GM21786 (cell line): ENCODE data around the gene NECTIN1.

ENCODE experiments used
- ATAC-seq: cut with Tn5 transposase; IDR thresholded peaks from one replicate; pipeline ENCODE4 v1.9.1; 2021; ENCODE audit not compliant: unreplicated experiment

The NECTIN1 gene

DNA sequence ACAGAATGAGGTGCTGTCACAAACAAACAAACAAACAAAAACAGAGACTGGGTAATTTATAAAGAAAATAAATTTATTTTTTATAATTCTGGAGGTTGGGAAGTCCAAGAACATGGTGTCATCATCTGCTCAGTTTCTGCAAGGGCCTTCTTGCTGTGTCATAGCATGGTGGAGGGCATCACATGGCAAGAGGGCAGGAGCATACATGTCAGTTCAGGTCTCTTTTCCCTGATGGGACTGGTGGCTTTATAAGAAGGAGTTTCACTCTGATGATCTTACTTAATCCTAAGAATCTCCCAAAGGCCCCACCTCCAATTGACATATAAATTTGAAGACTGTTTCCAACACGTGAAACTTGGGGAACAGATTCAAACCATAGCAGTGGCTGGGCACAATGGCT is 135.7 kb downstream of the NECTIN1 start:
- no peak for ATAC-seq

DNA sequence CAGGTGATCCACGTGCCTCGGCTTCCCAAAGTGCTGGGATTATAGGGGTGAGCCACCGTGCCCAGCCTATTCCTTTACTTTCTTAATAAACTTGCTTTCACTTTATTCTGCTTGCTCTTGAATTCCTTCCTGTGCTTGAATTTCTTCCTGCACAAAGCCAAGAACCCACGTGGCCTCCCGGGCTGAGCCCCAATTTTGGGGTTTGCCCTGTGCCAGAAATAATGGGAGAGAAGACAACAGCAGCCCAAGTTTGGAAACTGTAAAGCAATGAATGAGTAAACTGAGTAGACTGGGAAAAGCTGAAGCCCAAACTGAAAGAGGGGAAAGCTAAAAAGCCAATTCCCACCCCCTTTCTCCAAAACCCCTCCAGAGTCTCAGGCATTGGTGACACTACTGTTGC is 136.4 kb downstream of the NECTIN1 start:
- ATAC-seq, result no peak

DNA sequence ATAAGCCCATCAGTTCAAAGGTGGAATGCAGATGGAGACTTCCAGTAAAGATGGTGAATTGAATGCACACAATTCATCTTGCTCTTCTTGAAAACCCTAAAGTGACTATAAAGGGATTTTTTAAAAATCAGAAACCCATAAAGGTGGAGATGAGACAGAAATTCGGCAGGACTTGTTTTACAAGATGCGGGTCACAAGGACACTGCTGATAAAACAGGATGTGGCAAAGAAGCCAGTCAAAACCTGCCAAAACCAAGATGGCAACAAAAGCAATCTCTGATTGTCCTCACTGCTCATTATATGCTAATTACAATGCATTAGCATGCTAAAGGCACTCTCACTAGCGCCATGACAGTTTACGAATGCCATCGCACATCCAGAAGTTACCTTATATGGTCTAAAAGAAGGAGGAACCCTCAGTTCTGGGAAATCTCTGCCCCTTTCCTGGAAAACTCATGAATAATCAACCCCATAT is 137.1 kb downstream of the NECTIN1 start:
- no peak for ATAC-seq

DNA sequence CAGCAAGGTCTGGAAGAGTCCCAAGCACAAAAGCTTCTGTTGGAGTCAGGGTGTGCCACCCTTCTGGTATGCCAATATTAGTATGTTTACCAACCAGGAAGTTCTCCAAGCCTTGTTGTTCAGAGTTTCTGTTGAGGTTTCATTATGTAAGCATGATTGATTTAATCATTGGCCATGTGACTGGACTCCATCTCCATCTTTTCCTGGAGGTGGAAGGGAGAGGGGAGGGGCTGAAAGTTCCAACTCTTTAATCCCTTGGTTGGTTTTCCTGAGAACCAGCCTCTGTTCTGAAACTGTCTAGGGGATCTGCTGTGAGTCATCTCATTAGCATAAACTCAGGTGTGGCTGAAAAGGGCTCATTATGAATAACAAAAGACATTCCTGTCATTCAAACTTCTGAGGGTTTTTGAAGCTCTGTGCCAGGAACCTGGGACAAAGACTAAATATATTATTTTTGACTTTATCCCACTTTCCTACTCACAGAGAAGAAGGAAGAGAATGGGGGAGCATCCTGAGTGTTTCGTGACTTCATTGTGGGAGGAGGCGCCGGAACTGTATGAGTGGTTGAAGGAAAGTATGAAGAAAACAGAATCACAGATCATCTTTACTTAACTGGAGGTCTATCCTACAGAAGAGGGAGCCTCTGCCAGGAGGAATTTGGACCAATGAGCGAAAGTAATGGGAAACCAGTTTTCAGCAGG is 138.2 kb downstream of the NECTIN1 start:
- no peak for ATAC-seq

DNA sequence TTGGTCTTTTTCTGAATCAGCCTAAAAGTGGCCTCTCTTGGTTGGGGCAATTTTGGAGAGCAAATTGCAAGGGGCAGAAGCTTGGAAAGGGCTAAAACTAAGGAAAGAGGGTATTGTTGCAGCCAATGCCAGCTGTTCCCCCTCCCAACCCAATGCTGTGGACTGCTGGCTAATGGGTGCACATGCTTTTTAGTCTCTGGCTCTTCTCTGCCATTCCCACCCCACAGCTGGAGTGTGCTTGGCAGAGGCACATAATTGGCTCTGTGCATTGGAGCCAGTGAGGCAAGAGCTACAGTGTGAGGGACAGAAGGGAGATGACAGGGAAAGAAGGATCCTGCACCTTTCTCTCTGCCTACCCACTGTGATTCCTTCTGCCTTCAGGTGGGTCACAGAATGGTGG is 140.0 kb downstream of the NECTIN1 start:
- ATAC-seq, result no peak
